Activated CD8-positive, alpha-beta memory T cell treated with anti-CD3 and anti-CD28 coated beads, Interleukin-2, amount 50 U/mL, for 4 hours (primary cell): ENCODE measurements around the gene DNAJC18.

Experiments used
- DNase-seq: peaks from one replicate; pipeline ENCODE4 v3.0.0-alpha.2; 2020

Gene DNAJC18

DNA sequence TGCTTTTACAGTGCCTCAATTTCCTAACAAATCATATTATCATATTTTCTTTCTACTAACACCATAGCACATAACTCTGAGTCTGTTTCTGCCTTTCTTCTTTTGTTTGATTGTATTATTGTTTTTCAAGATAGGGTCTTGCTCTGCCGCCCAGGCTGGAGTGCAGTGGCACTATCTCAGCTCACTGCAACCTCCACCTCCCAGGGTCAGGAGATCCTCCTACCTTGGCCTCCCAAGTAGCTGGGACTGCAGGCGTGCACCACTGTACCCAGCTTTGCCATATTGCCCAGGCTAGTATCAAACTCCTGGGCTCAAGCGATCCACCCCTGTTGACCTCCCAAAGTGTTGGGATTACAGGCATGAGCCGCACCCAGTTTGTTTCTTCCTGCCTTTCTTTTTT is 78.9 kb downstream of the DNAJC18 start:
- DNase-seq, result no peak
